PFSK-1 (cell line): ENCODE results near the gene RND3.

Source experiments
- POLR2AphosphoS5 ChIP-seq: IDR thresholded peaks from 2 replicates; pipeline ENCODE4 v1.6.1; 2012; ENCODE audit warnings: low read depth, mild to moderate bottlenecking, control low read depth, low read length, moderate library complexity
- TAF1 ChIP-seq: IDR thresholded peaks from 2 replicates; pipeline ENCODE4 v1.6.1; 2012; ENCODE audit warnings: low read length, control low read depth, borderline replicate concordance; ENCODE audit not compliant: insufficient read depth

DNA sequence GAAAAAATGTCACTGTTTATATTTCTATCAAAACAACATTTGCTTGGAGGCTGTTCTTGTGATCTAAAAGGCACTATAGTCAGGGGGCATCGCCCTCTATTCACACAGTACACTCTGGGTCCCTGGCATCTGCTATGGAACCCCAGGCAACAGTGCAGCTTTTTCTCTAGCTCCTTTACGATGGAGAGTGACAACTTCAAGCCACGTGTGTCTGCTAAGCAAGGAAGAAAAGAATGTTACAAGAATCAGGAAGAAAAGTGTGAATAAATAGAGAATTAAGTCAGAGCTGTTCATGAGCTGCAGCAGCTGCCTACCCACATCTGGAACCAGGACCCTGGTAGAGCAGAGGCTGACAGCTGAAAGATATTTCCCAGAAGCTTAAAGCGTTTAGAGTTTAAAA is 11.2 kb downstream of the RND3 start:
- no peak for TF ChIP-seq POLR2AphosphoS5
- no peak for TF ChIP-seq TAF1
